ENCODE measurements around the gene PITPNC1.
"Not testable (repeated sequence)": the region's sequence is repeated elsewhere in the genome, so short reads cannot be mapped to it uniquely, and the experiment has no call there.

PITPNC1 gene

GRCh38 chr17:67491009-67491680 lies 114.1 kb downstream of the PITPNC1 start:
- TF ChIP-seq, protein P1, sequence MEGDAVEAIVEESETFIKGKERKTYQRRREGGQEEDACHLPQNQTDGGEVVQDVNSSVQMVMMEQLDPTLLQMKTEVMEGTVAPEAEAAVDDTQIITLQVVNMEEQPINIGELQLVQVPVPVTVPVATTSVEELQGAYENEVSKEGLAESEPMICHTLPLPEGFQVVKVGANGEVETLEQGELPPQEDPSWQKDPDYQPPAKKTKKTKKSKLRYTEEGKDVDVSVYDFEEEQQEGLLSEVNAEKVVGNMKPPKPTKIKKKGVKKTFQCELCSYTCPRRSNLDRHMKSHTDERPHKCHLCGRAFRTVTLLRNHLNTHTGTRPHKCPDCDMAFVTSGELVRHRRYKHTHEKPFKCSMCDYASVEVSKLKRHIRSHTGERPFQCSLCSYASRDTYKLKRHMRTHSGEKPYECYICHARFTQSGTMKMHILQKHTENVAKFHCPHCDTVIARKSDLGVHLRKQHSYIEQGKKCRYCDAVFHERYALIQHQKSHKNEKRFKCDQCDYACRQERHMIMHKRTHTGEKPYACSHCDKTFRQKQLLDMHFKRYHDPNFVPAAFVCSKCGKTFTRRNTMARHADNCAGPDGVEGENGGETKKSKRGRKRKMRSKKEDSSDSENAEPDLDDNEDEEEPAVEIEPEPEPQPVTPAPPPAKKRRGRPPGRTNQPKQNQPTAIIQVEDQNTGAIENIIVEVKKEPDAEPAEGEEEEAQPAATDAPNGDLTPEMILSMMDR (IDR thresholded peaks at IDR 0.05; ENCODE audit: low read depth, low read length): no peak
- peak overlapping the region; percentile 50 for H3K4me3 ChIP-seq (ENCODE audit: low read depth, low read length)

DNA sequence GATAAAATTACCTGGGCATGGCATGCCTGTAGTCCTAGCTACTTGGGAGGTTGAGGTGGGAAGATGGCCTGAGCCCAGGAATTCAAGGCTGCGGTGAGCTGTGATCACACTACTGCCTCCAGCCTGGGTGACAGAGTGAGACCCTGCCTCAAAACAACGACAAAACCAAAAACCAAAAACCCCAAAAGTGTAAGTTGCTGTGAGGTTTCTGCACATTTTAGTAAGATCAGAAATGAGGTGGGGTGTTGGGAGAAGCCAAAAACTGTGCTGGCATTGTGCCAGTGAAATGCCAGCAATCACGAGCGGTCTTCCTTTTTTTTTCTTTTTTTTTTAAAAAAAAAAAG lies 114.6 kb downstream of the PITPNC1 start:
- TF ChIP-seq, protein P1 (IDR thresholded peaks at IDR 0.05; ENCODE audit: low read depth, low read length): no peak
- H3K4me3 ChIP-seq (ENCODE audit: low read depth, low read length): no peak overlapping the region

- TF ChIP-seq, protein P1 (IDR thresholded peaks at IDR 0.05; ENCODE audit: low read depth, low read length): no peak
- no peak overlapping the region for H3K4me3 ChIP-seq (ENCODE audit: low read depth, low read length)
These were observed 115.2 kb downstream of the PITPNC1 start for GRCh38 chr17:67492251-67492740.

- H3K4me3 ChIP-seq (ENCODE audit: low read depth, low read length): no peak overlapping the region
- TF ChIP-seq, protein P1 (IDR thresholded peaks at IDR 0.05; ENCODE audit: low read depth, low read length): no peak
These were observed 115.9 kb downstream of the PITPNC1 start for GRCh38 chr17:67492824-67493517.

- TF ChIP-seq, protein P1 (IDR thresholded peaks at IDR 0.05; ENCODE audit: low read depth, low read length): no peak
- H3K4me3 ChIP-seq (ENCODE audit: low read depth, low read length): no peak overlapping the region
These were observed 116.7 kb downstream of the PITPNC1 start for GRCh38 chr17:67493812-67494211.

DNA sequence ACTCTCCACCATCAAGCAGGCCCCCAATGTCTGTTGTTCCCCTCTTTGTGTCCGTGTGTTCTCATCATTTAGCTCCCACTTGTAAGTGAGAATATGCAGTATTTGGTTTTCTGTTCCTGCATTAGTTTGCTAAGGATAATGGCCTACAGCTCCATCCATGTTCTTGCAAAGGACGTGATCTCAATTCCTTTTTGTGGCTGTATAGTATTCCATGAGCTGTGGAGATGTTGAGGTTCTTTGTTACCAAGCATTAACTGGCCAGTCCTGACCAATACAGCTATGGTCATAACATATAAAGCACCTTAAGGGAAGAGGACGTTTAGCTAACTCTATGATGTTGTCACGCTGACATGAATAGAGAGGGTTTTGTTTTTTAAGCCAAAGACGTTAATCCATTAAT lies 118.5 kb downstream of the PITPNC1 start:
- not testable (repeated sequence) for H3K4me3 ChIP-seq (ENCODE audit: low read depth, low read length)

DNA sequence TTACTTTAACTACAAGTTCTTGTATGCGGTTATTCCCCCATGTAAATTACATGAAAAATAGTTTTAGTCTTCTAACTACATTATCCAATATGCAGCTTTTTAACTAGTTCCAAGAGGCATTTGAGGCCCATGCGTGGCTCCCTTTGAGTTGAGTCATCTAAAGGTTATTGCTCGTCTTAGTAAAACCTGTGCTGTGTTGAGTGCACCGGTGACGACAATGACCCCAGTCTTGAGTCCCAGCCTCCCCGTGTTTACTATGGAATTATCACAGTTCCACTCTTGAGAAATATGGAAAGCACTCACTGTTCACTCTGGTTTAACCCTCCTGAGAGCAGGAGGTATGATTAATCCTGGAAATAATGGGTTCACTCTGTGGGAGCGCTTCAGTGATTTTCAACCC lies 119.2 kb downstream of the PITPNC1 start:
- no peak overlapping the region for H3K4me3 ChIP-seq (ENCODE audit: low read depth, low read length)
- TF ChIP-seq, protein P1 (IDR thresholded peaks at IDR 0.05; ENCODE audit: low read depth, low read length): no peak

Measured in WI38 (cell line).